ENCODE data around the gene DNM3.

DNA sequence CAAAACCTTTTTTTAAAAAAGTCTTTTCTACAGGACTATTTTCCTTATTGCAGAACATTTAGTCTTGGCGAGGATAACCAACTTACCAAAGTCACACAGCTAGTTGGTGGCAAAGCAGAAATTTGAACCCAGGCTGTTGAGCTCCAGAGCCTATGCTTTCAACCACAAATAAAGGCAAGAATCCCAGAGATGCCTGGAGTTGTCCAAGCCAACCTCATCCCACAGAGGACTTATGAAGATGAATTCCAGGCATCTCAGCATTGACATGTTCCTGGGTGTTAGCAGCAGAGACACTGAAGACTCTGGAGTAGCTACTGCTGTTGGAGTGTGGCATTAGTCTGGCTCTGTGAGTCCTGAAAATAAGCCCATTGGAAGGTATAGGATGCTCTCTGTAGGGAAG is 291.5 kb downstream of the DNM3 start:
- TF ChIP-seq PPARA (CRISPR knock-in tag; IDR thresholded peaks at IDR 0.05; ENCODE audit: borderline replicate concordance) (no peak), BACH2 (CRISPR knock-in tag; IDR thresholded peaks at IDR 0.05; ENCODE audit: borderline replicate concordance) (no peak), PATZ1 (CRISPR knock-in tag; IDR thresholded peaks at IDR 0.05; ENCODE audit: borderline replicate concordance) (no peak), CSDC2 (CRISPR knock-in tag; IDR thresholded peaks at IDR 0.05) (no peak), ZNF70 (CRISPR knock-in tag; IDR thresholded peaks at IDR 0.05) (no peak), TCF4 (CRISPR knock-in tag; IDR thresholded peaks at IDR 0.05; ENCODE audit: borderline replicate concordance) (no peak), ARNTL (CRISPR knock-in tag; IDR thresholded peaks at IDR 0.05; ENCODE audit: borderline replicate concordance, low read depth) (no peak)
- TF ChIP-seq, protein P1, sequence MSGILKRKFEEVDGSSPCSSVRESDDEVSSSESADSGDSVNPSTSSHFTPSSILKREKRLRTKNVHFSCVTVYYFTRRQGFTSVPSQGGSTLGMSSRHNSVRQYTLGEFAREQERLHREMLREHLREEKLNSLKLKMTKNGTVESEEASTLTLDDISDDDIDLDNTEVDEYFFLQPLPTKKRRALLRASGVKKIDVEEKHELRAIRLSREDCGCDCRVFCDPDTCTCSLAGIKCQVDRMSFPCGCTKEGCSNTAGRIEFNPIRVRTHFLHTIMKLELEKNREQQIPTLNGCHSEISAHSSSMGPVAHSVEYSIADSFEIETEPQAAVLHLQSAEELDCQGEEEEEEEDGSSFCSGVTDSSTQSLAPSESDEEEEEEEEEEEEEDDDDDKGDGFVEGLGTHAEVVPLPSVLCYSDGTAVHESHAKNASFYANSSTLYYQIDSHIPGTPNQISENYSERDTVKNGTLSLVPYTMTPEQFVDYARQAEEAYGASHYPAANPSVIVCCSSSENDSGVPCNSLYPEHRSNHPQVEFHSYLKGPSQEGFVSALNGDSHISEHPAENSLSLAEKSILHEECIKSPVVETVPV (CRISPR knock-in tag; IDR thresholded peaks at IDR 0.05), result no peak
- TF ChIP-seq, protein P2, sequence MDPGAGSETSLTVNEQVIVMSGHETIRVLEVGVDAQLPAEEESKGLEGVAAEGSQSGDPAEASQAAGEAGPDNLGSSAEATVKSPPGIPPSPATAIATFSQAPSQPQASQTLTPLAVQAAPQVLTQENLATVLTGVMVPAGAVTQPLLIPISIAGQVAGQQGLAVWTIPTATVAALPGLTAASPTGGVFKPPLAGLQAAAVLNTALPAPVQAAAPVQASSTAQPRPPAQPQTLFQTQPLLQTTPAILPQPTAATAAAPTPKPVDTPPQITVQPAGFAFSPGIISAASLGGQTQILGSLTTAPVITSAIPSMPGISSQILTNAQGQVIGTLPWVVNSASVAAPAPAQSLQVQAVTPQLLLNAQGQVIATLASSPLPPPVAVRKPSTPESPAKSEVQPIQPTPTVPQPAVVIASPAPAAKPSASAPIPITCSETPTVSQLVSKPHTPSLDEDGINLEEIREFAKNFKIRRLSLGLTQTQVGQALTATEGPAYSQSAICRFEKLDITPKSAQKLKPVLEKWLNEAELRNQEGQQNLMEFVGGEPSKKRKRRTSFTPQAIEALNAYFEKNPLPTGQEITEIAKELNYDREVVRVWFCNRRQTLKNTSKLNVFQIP (CRISPR knock-in tag; IDR thresholded peaks at IDR 0.05; ENCODE audit: borderline replicate concordance, low read depth), result no peak

All from SK-N-SH treated with all-trans-retinoic acid at 6 μM for 48 hours (cell line).